NCI-H69 (cell line): ENCODE measurements around the gene AP1G2.
A peak's percentile ranks its signal among the peaks of the same experiment; 100 is the strongest.

Experiments used
- DNase-seq: peaks from one replicate; lab custom pipeline; 2025; lab: John Stamatoyannopoulos, UW

Gene AP1G2

DNA sequence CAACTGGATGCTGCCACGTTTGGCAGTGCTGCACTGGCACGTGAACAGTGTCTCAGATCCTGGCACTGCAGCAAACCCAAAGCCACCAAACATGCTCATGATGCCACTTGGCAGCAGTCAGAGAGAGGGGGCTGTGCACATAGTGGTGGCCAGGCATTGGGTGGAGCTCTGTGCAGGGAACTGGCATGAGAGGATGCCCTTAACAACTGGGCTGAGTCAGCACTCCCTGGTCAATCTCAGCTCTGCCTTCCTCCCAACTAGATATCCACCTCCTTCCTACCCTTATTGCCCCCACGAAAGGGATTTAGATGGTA, 53.0 kb downstream of the AP1G2 start:
- DNase-seq, result peak; percentile 65

DNA sequence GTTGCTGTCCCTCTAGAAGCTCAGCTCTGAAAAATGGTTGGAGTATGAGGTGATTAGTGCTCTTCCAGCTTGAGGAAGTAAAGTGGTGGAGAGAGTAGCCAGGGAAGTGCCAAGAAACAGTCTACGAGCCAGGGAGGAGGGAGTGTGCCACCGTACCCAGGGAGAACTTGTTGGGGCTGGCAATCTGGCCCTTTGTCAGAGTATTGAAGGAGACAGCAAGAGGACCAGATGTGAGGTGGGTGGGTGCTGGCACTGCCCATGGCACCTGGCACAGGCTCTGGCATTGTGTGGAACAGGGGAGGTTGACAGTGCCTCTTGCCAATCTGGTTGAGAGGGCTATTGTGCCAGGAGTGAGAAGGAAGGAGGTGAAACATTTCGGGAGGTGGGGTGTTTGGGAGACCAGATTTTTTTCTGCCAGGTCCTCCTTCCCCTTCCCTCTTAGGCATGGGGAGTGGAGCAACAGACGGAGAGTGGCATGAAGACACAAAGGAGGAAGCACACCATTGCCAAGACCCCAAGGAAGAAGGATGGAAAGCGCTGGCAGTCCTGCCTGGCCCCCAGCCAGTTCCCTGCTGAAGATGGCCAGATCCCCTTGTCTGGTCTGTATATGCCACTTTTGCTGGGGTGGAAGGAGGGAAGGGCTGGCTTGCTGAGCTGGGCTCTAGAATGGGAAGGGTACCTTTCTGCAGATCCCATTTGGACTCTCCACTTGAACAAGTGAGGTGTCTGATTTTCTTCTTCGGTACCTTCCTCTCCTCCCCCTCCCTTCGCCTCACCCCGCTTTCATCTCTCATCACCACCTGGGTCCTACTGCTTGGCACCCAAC, 53.6 kb downstream of the AP1G2 start:
- peak; percentile 80 for DNase-seq

DNA sequence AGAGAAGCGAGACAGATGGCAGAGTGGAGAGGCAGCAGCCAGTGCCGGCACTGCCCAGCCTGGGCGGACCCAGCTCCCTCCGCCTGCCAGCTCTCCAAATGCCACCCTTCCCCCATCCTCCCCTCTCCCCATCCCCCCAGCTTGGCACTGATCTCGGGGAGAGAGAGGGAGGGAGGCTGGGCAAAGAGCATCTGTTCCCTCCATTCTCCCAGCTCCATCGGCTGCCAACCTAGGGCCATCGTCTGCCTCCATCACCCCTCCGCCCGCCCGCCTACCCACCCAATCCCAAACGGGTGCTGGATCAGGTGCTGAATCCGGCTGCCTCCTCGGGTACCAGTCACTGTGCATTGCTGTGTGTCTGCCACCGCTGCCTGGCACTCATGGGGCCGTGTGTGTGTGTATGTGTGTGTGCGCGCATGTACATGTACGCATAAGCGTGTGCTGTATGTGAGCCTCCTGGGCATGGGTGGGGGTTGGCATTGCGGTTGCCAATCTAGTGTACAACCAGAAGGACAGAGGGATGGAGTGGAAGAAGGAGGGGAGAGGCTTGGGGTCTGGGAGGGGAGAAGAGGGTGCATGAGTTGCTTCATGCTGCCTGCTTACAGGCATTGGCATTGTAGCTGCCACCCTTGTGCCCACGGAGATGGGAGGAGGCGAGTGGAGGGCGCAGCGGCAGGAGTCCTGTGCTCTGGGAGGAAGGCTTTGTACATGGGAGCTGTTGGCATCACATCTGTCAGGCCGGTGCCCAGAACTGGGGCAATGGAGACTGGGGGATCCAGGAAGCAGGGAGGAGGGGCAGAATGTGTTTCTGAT, 54.4 kb downstream of the AP1G2 start:
- DNase-seq, result peak; percentile 95

DNA sequence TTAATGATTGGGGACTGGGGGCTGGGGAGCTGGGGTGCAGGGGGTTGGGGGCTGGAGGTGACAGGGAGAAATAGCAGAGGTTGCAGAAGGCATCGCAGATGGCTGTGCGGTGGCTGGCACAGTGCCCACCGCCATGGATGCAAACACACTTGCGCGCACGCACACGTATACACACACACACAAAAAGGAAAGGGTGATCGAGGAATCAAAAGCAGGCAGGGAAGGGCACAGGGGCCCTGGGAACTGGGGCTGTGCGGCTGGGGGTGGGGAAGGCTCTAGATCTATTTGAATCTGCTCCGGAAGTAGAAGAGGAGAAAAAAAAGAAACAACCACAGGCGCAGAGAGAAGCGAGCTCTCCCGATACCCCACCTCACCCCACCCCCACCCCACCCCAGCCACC, 55.4 kb downstream of the AP1G2 start:
- DNase-seq, result peak; percentile 87
